Hepatocyte (in vitro differentiated cells): Measurements from ENCODE around the gene VCAN.

Source experiments
- CTCF ChIP-seq: fragments of 200-600 bp; sonication (generic); IDR thresholded peaks from 2 replicates; pipeline ENCODE4 v1.5.1; 2016; ENCODE audit warnings: antibody characterized with exemption, mild to moderate bottlenecking; ENCODE audit not compliant: poor library complexity
- EZH2phosphoT487 ChIP-seq: fragments of 200-600 bp; sonication (generic); IDR thresholded peaks from one replicate; pipeline ENCODE4 v1.6.1; 2018; ENCODE audit warnings: antibody characterized with exemption, mild to moderate bottlenecking, low read depth, moderate library complexity; ENCODE audit not compliant: unreplicated experiment, severe bottlenecking

GRCh38 chr5:83494666-83495065, 23.1 kb downstream of the VCAN start:
- TF ChIP-seq CTCF (no peak), EZH2phosphoT487 (no peak)
